Neural cell (in vitro differentiated cells): ENCODE results near the gene RTN4. TPM values are rescaled to one million over a fixed set of nuclear protein-coding genes. Genes with fewer than 3 reads are reported as not detected.
"Not testable (repeated sequence)": the region's sequence is repeated elsewhere in the genome, so short reads cannot be mapped to it uniquely, and the experiment has no call there.

ENCODE experiments used
- H2AFZ ChIP-seq: fragments of 200-600, 300-800 bp; sonication (generic), shearing (Covaris generic); 2 replicates; pipeline ENCODE4 v1.6.0; 2014; ENCODE audit warnings: low read depth, mild to moderate bottlenecking, antibody characterized with exemption, low read length, moderate library complexity
- H3F3A ChIP-seq: fragments of 200-600 bp; shearing (Covaris generic); 2 replicates; pipeline ENCODE4 v1.6.1; 2016; ENCODE audit warnings: mild to moderate bottlenecking, moderate library complexity, mixed read lengths, antibody characterized with exemption, low read length; ENCODE audit not compliant: insufficient read depth, poor library complexity, severe bottlenecking
- H3K27ac ChIP-seq: fragments of 200-600, 300-800 bp; sonication (generic), shearing (Covaris generic); 2 replicates; pipeline ENCODE4 v1.5.1; 2014; ENCODE audit warnings: mild to moderate bottlenecking, low read length, moderate library complexity
- H3K27me3 ChIP-seq: fragments of 300-800, 200-600 bp; sonication (generic), shearing (Covaris generic); 2 replicates; pipeline ENCODE4 v1.6.0; 2014; ENCODE audit warnings: mild to moderate bottlenecking, low read depth, low read length, moderate library complexity; ENCODE audit not compliant: insufficient read depth
- H3K36me3 ChIP-seq: fragments of 300-800, 200-600 bp; sonication (generic), shearing (Covaris generic); 2 replicates; pipeline ENCODE4 v1.5.1; 2014; ENCODE audit warnings: mild to moderate bottlenecking, antibody characterized with exemption, low read length, moderate library complexity; ENCODE audit not compliant: insufficient read depth
- H3K4me2 ChIP-seq: fragments of 300-800, 200-600 bp; sonication (generic), shearing (Covaris generic); 2 replicates; pipeline ENCODE4 v1.6.0; 2014; ENCODE audit warnings: mild to moderate bottlenecking, low read length
- H3K4me3 ChIP-seq: fragments of 300-800, 200-600 bp; sonication (generic), shearing (Covaris generic); 2 replicates; pipeline ENCODE4 v1.5.1; 2014; ENCODE audit warnings: mild to moderate bottlenecking, low read length, moderate library complexity
- H3K79me2 ChIP-seq: fragments of 200-600 bp; shearing (Covaris generic); replicated peaks from 2 replicates; pipeline ENCODE4 v1.6.0; 2014; ENCODE audit warnings: mild to moderate bottlenecking, low read length, moderate library complexity; ENCODE audit not compliant: insufficient read depth
- H3K9ac ChIP-seq: fragments of 300-800, 200-600 bp; sonication (generic), shearing (Covaris generic); 2 replicates; pipeline ENCODE4 v1.6.1; 2016; ENCODE audit warnings: mild to moderate bottlenecking, low read length, mixed read lengths
- H3K9me2 ChIP-seq: fragments of 200-600 bp; shearing (Covaris generic); 2 replicates; pipeline ENCODE4 v1.6.1; 2016; ENCODE audit warnings: mild to moderate bottlenecking, low read length, mixed read lengths; ENCODE audit not compliant: insufficient read depth
- H3K9me3 ChIP-seq: fragments of 200-600, 300-800 bp; sonication (generic), shearing (Covaris generic); 2 replicates; pipeline ENCODE4 v1.6.1; 2016; ENCODE audit warnings: mild to moderate bottlenecking, mixed run types, low read length, moderate library complexity, mixed read lengths
- H4K20me1 ChIP-seq: fragments of 200-600 bp; shearing (Covaris generic); 2 replicates; pipeline ENCODE4 v1.6.1; 2016; ENCODE audit warnings: mild to moderate bottlenecking, mixed run types; ENCODE audit not compliant: insufficient read depth
- EP300 ChIP-seq: fragments of 450-650 bp; conservative IDR thresholded peaks from 2 replicates; pipeline ENCODE4 v1.6.1; 2014; ENCODE audit warnings: antibody characterized with exemption, mild to moderate bottlenecking, moderate library complexity; ENCODE audit not compliant: poor library complexity, severe bottlenecking
- EZH2 ChIP-seq: fragments of 200-600, 300-800 bp; shearing (Covaris generic), sonication (generic); IDR thresholded peaks from 2 replicates; pipeline ENCODE4 v1.6.1; 2014; ENCODE audit warnings: antibody characterized with exemption, low read length, borderline replicate concordance, mild to moderate bottlenecking; ENCODE audit not compliant: insufficient read depth, poor library complexity, severe bottlenecking
- MXI1 ChIP-seq: fragments of 450-650 bp; conservative IDR thresholded peaks from 2 replicates; pipeline ENCODE4 v1.6.1; 2014; ENCODE audit warnings: antibody characterized with exemption, mild to moderate bottlenecking; ENCODE audit not compliant: poor library complexity, severe bottlenecking
- POLR2AphosphoS5 ChIP-seq: IDR thresholded peaks from 2 replicates; pipeline ENCODE4 v1.6.1; 2012
- RAD21 ChIP-seq: fragments of 450-650 bp; conservative IDR thresholded peaks from 2 replicates; pipeline ENCODE4 v1.6.1; 2014; ENCODE audit warnings: antibody characterized with exemption, mild to moderate bottlenecking, moderate library complexity
- SMC3 ChIP-seq: fragments of 450-650 bp; conservative IDR thresholded peaks from 2 replicates; pipeline ENCODE4 v1.6.1; 2014; ENCODE audit warnings: antibody characterized with exemption, mild to moderate bottlenecking, moderate library complexity; ENCODE audit not compliant: poor library complexity
- TAF1 ChIP-seq: IDR thresholded peaks from 2 replicates; pipeline ENCODE4 v1.6.1; 2012; ENCODE audit warnings: low read depth
- polyA plus RNA-seq: library from polyadenylated mRNA; depleted of rRNA; stranded (reverse); fragments of >200 nt; gene quantifications from 2 replicates; pipeline ENCODE4 v1.2.3, GENCODE V29; 2014
- TF ChIP-seq, protein P1 (sequence below): IDR thresholded peaks from 2 replicates; pipeline ENCODE4 v1.6.1; 2012; ENCODE audit warnings: borderline replicate concordance
- TF ChIP-seq, protein P2 (sequence below): fragments of 450-650 bp; IDR thresholded peaks from 2 replicates; pipeline ENCODE4 v1.5.1; 2014; ENCODE audit warnings: antibody characterized with exemption, mild to moderate bottlenecking, moderate library complexity; ENCODE audit not compliant: poor library complexity, severe bottlenecking

Gene RTN4
- polyA plus RNA-seq, 1 donor from 2014 or later: 582 TPM

DNA sequence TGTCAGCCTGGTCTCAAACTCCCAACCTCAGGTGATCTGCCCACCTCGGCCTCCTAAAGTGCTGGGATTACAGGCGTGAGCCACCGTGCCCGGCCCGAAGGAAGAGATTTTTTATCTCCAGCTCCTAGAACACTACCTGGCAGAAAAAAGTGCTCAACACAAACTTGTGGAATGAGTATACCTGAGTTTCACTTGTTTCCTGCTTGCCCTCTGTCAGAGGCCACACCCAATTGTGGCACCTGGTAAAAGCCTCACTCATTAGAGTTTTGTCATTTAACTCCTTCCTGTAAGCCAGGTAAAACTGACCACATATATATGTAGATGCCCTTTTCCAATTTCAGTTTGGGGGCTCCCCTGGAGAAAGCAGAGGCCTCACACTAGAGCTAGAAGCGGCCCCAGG, 42.2 kb upstream of the RTN4 start:
- Histone ChIP-seq H3K9me3 (no peaks in the 10 kb centered on the region), H3K27ac (no peak overlapping the region), H3K36me3 (no peaks in the 10 kb centered on the region), H4K20me1 (no peaks in the 10 kb centered on the region), H3K4me3 (no peak overlapping the region), H3K4me2 (no peak overlapping the region), H3K27me3 (no peaks in the 10 kb centered on the region), H3F3A (no peaks in the 10 kb centered on the region), H3K9ac (no peak overlapping the region), H2AFZ (no peak overlapping the region), H3K79me2 (no peaks in the 10 kb centered on the region), H3K9me2 (no peaks in the 10 kb centered on the region)
- no peak for TF ChIP-seq MXI1
- no peak for TF ChIP-seq SMC3
- TF ChIP-seq EP300: no peak
- TF ChIP-seq RAD21: no peak

DNA sequence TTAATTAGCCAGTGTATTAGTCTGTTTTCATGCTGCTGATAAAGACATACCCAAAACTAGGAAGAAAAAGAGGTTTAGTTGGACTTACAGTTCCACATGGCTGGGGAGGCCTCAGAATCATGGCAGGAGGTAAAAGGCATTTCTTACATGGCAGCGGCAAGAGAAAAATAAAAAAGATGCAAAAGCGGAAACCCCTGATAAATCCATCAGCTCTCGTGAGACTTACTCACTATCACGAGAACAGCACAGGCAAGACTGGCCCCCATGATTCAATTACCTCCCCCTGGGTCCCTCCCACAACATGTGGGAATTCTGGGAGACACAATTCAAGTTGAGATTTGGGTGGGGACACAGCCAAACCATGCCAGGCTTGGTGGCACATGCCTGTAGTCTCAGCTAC, 41.4 kb upstream of the RTN4 start:
- H3K9ac ChIP-seq, H3K9me2 ChIP-seq, H3K27me3 ChIP-seq, H3K36me3 ChIP-seq, H3F3A ChIP-seq, H3K27ac ChIP-seq, H3K4me2 ChIP-seq, H2AFZ ChIP-seq, H3K9me3 ChIP-seq, H3K79me2 ChIP-seq, H4K20me1 ChIP-seq, H3K4me3 ChIP-seq: not testable (repeated sequence)

- Histone ChIP-seq H3K4me2 (no peak overlapping the region), H3K36me3 (no peaks in the 10 kb centered on the region), H3K9me3 (no peaks in the 10 kb centered on the region), H3K9me2 (no peaks in the 10 kb centered on the region), H3K27me3 (no peaks in the 10 kb centered on the region), H3F3A (no peaks in the 10 kb centered on the region), H4K20me1 (no peaks in the 10 kb centered on the region), H3K9ac (no peak overlapping the region), H2AFZ (no peak overlapping the region), H3K27ac (no peak overlapping the region), H3K79me2 (no peaks in the 10 kb centered on the region), H3K4me3 (no peak overlapping the region)
- no peak for TF ChIP-seq EP300
- no peak for TF ChIP-seq RAD21
Observed at GRCh38 chr2:55090702-55091101, 40.5 kb upstream of the RTN4 start.

- H3K9me2 ChIP-seq: no peaks in the 10 kb centered on the region
- TF ChIP-seq RAD21: no peak
- no peak for TF ChIP-seq EP300
- no peak for TF ChIP-seq TAF1
- TF ChIP-seq POLR2AphosphoS5: no peak
- no peak for TF ChIP-seq SMC3
- TF ChIP-seq, protein P1, sequence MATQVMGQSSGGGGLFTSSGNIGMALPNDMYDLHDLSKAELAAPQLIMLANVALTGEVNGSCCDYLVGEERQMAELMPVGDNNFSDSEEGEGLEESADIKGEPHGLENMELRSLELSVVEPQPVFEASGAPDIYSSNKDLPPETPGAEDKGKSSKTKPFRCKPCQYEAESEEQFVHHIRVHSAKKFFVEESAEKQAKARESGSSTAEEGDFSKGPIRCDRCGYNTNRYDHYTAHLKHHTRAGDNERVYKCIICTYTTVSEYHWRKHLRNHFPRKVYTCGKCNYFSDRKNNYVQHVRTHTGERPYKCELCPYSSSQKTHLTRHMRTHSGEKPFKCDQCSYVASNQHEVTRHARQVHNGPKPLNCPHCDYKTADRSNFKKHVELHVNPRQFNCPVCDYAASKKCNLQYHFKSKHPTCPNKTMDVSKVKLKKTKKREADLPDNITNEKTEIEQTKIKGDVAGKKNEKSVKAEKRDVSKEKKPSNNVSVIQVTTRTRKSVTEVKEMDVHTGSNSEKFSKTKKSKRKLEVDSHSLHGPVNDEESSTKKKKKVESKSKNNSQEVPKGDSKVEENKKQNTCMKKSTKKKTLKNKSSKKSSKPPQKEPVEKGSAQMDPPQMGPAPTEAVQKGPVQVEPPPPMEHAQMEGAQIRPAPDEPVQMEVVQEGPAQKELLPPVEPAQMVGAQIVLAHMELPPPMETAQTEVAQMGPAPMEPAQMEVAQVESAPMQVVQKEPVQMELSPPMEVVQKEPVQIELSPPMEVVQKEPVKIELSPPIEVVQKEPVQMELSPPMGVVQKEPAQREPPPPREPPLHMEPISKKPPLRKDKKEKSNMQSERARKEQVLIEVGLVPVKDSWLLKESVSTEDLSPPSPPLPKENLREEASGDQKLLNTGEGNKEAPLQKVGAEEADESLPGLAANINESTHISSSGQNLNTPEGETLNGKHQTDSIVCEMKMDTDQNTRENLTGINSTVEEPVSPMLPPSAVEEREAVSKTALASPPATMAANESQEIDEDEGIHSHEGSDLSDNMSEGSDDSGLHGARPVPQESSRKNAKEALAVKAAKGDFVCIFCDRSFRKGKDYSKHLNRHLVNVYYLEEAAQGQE: no peak
- TF ChIP-seq, protein P2, sequence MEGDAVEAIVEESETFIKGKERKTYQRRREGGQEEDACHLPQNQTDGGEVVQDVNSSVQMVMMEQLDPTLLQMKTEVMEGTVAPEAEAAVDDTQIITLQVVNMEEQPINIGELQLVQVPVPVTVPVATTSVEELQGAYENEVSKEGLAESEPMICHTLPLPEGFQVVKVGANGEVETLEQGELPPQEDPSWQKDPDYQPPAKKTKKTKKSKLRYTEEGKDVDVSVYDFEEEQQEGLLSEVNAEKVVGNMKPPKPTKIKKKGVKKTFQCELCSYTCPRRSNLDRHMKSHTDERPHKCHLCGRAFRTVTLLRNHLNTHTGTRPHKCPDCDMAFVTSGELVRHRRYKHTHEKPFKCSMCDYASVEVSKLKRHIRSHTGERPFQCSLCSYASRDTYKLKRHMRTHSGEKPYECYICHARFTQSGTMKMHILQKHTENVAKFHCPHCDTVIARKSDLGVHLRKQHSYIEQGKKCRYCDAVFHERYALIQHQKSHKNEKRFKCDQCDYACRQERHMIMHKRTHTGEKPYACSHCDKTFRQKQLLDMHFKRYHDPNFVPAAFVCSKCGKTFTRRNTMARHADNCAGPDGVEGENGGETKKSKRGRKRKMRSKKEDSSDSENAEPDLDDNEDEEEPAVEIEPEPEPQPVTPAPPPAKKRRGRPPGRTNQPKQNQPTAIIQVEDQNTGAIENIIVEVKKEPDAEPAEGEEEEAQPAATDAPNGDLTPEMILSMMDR: no peak
- no peak for TF ChIP-seq MXI1
- TF ChIP-seq EZH2: no peak
- H3K4me3 ChIP-seq: no peak overlapping the region
- H3F3A ChIP-seq: no peaks in the 10 kb centered on the region
- H4K20me1 ChIP-seq: no peaks in the 10 kb centered on the region
- no peak overlapping the region for H3K27ac ChIP-seq
- no peaks in the 10 kb centered on the region for H3K9me3 ChIP-seq
- H3K9ac ChIP-seq: no peak overlapping the region
- H2AFZ ChIP-seq: no peak overlapping the region
- H3K36me3 ChIP-seq: no peaks in the 10 kb centered on the region
- no peaks in the 10 kb centered on the region for H3K27me3 ChIP-seq
- no peaks in the 10 kb centered on the region for H3K79me2 ChIP-seq
- H3K4me2 ChIP-seq: no peak overlapping the region
Observed at GRCh38 chr2:55089726-55090125, 39.5 kb upstream of the RTN4 start.
